Endodermal cell (in vitro differentiated cells): ENCODE measurements around the gene TMEM115. TPM values are rescaled to one million over a fixed set of nuclear protein-coding genes. Genes with fewer than 3 reads are reported as not detected.

Experiments used
- DNase-seq: peaks from one replicate; pipeline ENCODE4 v3.0.0-alpha.2; 2017
- H3K27ac ChIP-seq: 2 replicates; pipeline ENCODE4 v1.5.1; 2013; ENCODE audit warnings: mild to moderate bottlenecking, low read depth, low read length, moderate library complexity
- H3K27me3 ChIP-seq: 2 replicates; pipeline ENCODE4 v1.6.1; 2013; ENCODE audit warnings: mild to moderate bottlenecking, low read length, moderate library complexity; ENCODE audit not compliant: insufficient read depth, control insufficient read depth, poor library complexity, severe bottlenecking
- H3K36me3 ChIP-seq: 2 replicates; pipeline ENCODE4 v1.7.0; 2013; ENCODE audit warnings: mild to moderate bottlenecking, low read length, moderate library complexity; ENCODE audit not compliant: control insufficient read depth, insufficient read depth
- H3K4me1 ChIP-seq: one replicate; pipeline ENCODE4 v1.7.0; 2013; ENCODE audit warnings: low read length; ENCODE audit not compliant: control insufficient read depth, insufficient read depth
- H3K4me3 ChIP-seq: 2 replicates; pipeline ENCODE4 v1.5.1; 2013; ENCODE audit warnings: mild to moderate bottlenecking, low read length, moderate library complexity
- H3K9ac ChIP-seq: 2 replicates; pipeline ENCODE4 v1.6.1; 2013; ENCODE audit warnings: mild to moderate bottlenecking, low read length, moderate library complexity; ENCODE audit not compliant: poor library complexity, severe bottlenecking; ENCODE audit errors: extremely low read depth
- H3K9me3 ChIP-seq: 2 replicates; pipeline ENCODE4 v1.6.1; 2013; ENCODE audit warnings: mild to moderate bottlenecking, low read length, moderate library complexity; ENCODE audit not compliant: control insufficient read depth
- H3K27ac Mint-ChIP-seq: 2 replicates; pipeline ENCODE4 v1.8.0; 2020; ENCODE audit warnings: mixed read lengths
- H3K27me3 Mint-ChIP-seq: 2 replicates; pipeline ENCODE4 v1.8.0; 2021; ENCODE audit warnings: mild to moderate bottlenecking, mixed read lengths; ENCODE audit not compliant: insufficient read depth
- H3K36me3 Mint-ChIP-seq: 2 replicates; pipeline ENCODE4 v1.8.0; 2020; ENCODE audit warnings: low read depth, mixed read lengths
- H3K4me1 Mint-ChIP-seq: 2 replicates; pipeline ENCODE4 v1.8.0; 2020; ENCODE audit warnings: mixed read lengths
- H3K4me3 Mint-ChIP-seq: 2 replicates; pipeline ENCODE4 v1.8.0; 2020; ENCODE audit warnings: mild to moderate bottlenecking, moderate library complexity, mixed read lengths
- H3K9me3 Mint-ChIP-seq: 2 replicates; pipeline ENCODE4 v1.8.0; 2020; ENCODE audit warnings: mild to moderate bottlenecking, mixed read lengths
- WGBS, 2 experiments: methylation state at CpG; one replicate each; pipeline versions ENCODE4 v1.1.5 to v1.1.7; 2013; ENCODE audit warnings: missing lambda C conversion rate in 2 of 2, mixed read lengths in 1 of 2; ENCODE audit not compliant: insufficient coverage in 1 of 2, insufficient read length in 1 of 2; 5-methylcytosine and 5-hydroxymethylcytosine counted together
- total RNA-seq, 2 donors: library from RNA; stranded (reverse); fragmentation: NEBNext Ultra II Directional in 1 of 2; extraction: Animal tissue kit (Norgen Biotek cat#: 25700) in 1 of 2; gene quantifications; 2 replicates in 1 of 2; 3 replicates in 1 of 2; pipeline ENCODE4 v1.2.1, GENCODE V29; 2021
- TF ChIP-seq, protein P1 (sequence below): fragments of 200-600 bp; sonication (generic); conservative IDR thresholded peaks from 2 replicates; pipeline ENCODE4 v1.5.0; 2021; ENCODE audit warnings: antibody characterized with exemption, mild to moderate bottlenecking

Gene TMEM115
- total RNA-seq, 2 donors from 2014 or later, result 30.1 to 32.2 TPM

DNA sequence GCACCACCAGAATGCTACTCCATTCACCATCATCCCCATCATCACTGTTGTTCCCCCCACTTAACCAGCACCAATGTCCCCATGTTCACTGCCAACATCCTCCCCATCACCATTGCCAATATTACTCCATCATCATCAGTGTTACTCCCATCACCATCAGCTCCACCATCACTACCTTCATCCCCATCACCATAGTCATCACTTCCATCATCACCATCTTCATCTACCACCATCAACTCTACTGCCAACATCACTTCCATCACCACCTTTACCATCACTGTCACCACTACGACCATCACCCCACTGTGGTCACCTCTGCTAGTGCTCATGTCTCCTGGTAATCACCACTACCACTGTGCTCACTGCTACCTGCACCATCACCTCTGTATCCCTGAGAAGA is 47.2 kb upstream of the TMEM115 start:
- Histone ChIP-seq H3K27me3 (no peaks in the 10 kb centered on the region), H3K36me3 (no peaks in the 10 kb centered on the region), H3K9ac (no peak overlapping the region), H3K4me1 (no peaks in the 10 kb centered on the region), H3K4me3 (no peak overlapping the region), H3K9me3 (no peaks in the 10 kb centered on the region), H3K27ac (no peak overlapping the region)
- no peak for DNase-seq
- Mint-ChIP-seq H3K27ac (no peak overlapping the region), H3K36me3 (no peaks in the 10 kb centered on the region), H3K4me3 (no peak overlapping the region), H3K9me3 (no peaks in the 10 kb centered on the region), H3K4me1 (no peaks in the 10 kb centered on the region), H3K27me3 (peaks cover 9% of the 10 kb centered on the region)
- TF ChIP-seq, protein P1, sequence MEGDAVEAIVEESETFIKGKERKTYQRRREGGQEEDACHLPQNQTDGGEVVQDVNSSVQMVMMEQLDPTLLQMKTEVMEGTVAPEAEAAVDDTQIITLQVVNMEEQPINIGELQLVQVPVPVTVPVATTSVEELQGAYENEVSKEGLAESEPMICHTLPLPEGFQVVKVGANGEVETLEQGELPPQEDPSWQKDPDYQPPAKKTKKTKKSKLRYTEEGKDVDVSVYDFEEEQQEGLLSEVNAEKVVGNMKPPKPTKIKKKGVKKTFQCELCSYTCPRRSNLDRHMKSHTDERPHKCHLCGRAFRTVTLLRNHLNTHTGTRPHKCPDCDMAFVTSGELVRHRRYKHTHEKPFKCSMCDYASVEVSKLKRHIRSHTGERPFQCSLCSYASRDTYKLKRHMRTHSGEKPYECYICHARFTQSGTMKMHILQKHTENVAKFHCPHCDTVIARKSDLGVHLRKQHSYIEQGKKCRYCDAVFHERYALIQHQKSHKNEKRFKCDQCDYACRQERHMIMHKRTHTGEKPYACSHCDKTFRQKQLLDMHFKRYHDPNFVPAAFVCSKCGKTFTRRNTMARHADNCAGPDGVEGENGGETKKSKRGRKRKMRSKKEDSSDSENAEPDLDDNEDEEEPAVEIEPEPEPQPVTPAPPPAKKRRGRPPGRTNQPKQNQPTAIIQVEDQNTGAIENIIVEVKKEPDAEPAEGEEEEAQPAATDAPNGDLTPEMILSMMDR, result no peak
- 73 to 88% methylated on average over 1 of the region's 1 CpG for WGBS, 2 experiments

DNA sequence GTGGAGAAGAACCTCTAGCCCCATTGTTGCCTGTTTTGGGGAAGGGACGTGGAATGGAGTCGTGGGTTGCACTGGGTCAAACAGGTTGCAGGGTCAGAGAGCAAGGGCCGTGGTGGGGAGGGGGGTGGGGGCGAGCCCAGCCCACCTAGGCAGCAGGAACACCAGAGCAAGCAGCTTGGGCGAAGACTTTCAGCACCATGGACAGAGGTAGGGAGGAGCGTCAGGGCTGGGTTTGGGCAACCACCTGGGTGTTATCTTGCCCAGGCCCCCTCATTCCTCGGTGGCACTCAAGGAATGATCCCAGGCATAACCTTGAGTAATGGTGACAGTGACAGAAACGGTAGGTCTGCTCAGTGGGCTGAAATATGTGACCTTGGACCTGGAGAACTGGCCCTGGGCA is 45.9 kb upstream of the TMEM115 start:
- no peaks in the 10 kb centered on the region for H3K9me3 Mint-ChIP-seq
- WGBS, 2 experiments, result 41 to 42% methylated on average over 5 to 8 of the region's 8 CpGs
- TF ChIP-seq, protein P1, result no peak
- Histone ChIP-seq H3K36me3 (no peaks in the 10 kb centered on the region), H3K27ac (no peak overlapping the region), H3K27me3 (no peaks in the 10 kb centered on the region), H3K9ac (no peak overlapping the region), H3K4me1 (no peaks in the 10 kb centered on the region), H3K9me3 (no peaks in the 10 kb centered on the region), H3K4me3 (no peak overlapping the region)
- no peaks in the 10 kb centered on the region for H3K4me1 Mint-ChIP-seq
- H3K4me3 Mint-ChIP-seq, result no peak overlapping the region
- H3K36me3 Mint-ChIP-seq, result no peaks in the 10 kb centered on the region
- H3K27me3 Mint-ChIP-seq, result peaks cover 9% of the 10 kb centered on the region
- DNase-seq, result peak; percentile 89
- no peak overlapping the region for H3K27ac Mint-ChIP-seq

DNA sequence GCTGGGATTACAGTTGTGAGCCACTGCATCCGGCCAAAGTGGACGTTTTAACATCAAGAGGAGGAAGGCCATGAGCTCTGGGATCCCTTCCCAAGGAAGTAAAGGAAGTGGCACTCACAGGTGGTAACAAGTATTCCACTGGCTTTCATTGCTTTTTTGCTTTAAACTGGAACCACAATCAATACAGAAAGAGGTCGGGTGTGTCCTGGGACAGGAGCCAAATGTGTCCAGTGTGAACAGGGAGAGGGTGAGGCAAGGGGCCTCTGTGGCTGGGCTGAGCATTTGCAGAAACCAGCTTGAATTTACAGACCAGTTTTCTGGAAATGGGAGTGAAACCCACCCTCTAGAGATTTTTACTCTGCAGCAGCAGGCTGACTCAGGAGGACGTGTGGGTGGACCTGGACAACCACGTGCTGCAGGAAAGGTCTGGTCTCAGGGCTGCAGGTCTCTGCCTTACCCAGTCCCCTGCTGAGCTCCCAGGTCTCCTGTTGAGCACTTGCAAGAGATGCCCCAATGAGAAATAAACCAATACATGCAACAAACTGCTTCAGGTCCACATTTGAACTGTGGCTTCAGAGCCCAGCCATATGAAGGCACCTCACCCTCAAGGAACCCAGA is 42.8 kb upstream of the TMEM115 start:
- TF ChIP-seq, protein P1, result no peak
- no peak for DNase-seq
- H3K4me1 Mint-ChIP-seq, result no peaks in the 10 kb centered on the region
- no peak overlapping the region for H3K4me3 Mint-ChIP-seq
- H3K36me3 Mint-ChIP-seq, result no peaks in the 10 kb centered on the region
- Histone ChIP-seq H3K36me3 (no peaks in the 10 kb centered on the region), H3K9ac (no peak overlapping the region), H3K4me1 (no peaks in the 10 kb centered on the region), H3K4me3 (no peak overlapping the region), H3K27me3 (no peaks in the 10 kb centered on the region), H3K27ac (no peak overlapping the region), H3K9me3 (no peaks in the 10 kb centered on the region)
- H3K27me3 Mint-ChIP-seq, result peaks cover 9% of the 10 kb centered on the region
- H3K9me3 Mint-ChIP-seq, result no peaks in the 10 kb centered on the region
- no peak overlapping the region for H3K27ac Mint-ChIP-seq
- 60 to 70% methylated on average over 5 of the region's 5 CpGs for WGBS, 2 experiments
